NCI-H187 (cell line): ENCODE results near the gene SIAE.

ENCODE experiments used
- DNase-seq, 2 experiments: peaks; one replicate each; lab custom pipeline; 2025; lab: John Stamatoyannopoulos, UW

Gene SIAE

GRCh38 chr11:124662106-124662505 is 11.4 kb downstream of the SIAE start:
- DNase-seq: no peak

- DNase-seq: no peak
Observed at GRCh38 chr11:124661553-124661952, 12.0 kb downstream of the SIAE start.

- no peak for DNase-seq
Observed at GRCh38 chr11:124658986-124659385, 14.6 kb downstream of the SIAE start.

GRCh38 chr11:124658501-124658900 is 15.0 kb downstream of the SIAE start:
- no peak for DNase-seq

GRCh38 chr11:124657904-124658303 is 15.6 kb downstream of the SIAE start:
- no peak for DNase-seq

- peak in 1 of 2 experiments; percentile 10 for DNase-seq
Observed at GRCh38 chr11:124656774-124657630, 16.5 kb downstream of the SIAE start.

- no peak for DNase-seq
Observed at GRCh38 chr11:124648610-124649009, 24.9 kb downstream of the SIAE start.

- DNase-seq: no peak
Observed at GRCh38 chr11:124646148-124646547, 27.4 kb downstream of the SIAE start.

- DNase-seq: no peak
Observed at GRCh38 chr11:124644426-124645280, 28.9 kb downstream of the SIAE start.

GRCh38 chr11:124643605-124644425 is 29.7 kb downstream of the SIAE start:
- DNase-seq: no peak

GRCh38 chr11:124643042-124643604 is 30.4 kb downstream of the SIAE start:
- DNase-seq: no peak

GRCh38 chr11:124642628-124643027 is 30.9 kb downstream of the SIAE start:
- DNase-seq: no peak

- no peak for DNase-seq
Observed at GRCh38 chr11:124640666-124641065, 32.9 kb downstream of the SIAE start.

GRCh38 chr11:124639186-124639585 is 34.4 kb downstream of the SIAE start:
- no peak for DNase-seq

GRCh38 chr11:124638500-124638899 is 35.0 kb downstream of the SIAE start:
- DNase-seq: no peak

- no peak for DNase-seq
Observed at GRCh38 chr11:124635932-124636331, 37.6 kb downstream of the SIAE start.

GRCh38 chr11:124633355-124633754 is 40.2 kb downstream of the SIAE start:
- no peak for DNase-seq

- no peak for DNase-seq
Observed at GRCh38 chr11:124629961-124630360, 43.6 kb downstream of the SIAE start.

- DNase-seq: no peak
Observed at GRCh38 chr11:124627546-124627945, 46.0 kb downstream of the SIAE start.

- no peak for DNase-seq
Observed at GRCh38 chr11:124625504-124626168, 47.9 kb downstream of the SIAE start.

GRCh38 chr11:124623861-124624525 is 49.5 kb downstream of the SIAE start:
- DNase-seq: no peak
